ENCODE data around the gene C9.

Gene C9

GRCh38 chr5:39409033-39409432 is 44.7 kb upstream of the C9 start:
- POLR2A ChIA-PET: interaction anchor here (0.7 kb wide), 1 partner anchor 16 kb away, joined by 3 read pairs; no protein-coding TSS in a partner anchor
- CTCF ChIA-PET: no interaction called here
- Histone ChIP-seq H3K36me3 (ENCODE audit: control insufficient read depth in 2 of 2, insufficient read depth in 1 of 2, low read length in 2 of 2) (no peaks in the 10 kb centered on the region), H3K27ac (ENCODE audit: extremely low read depth, low read depth, low read length) (no peak overlapping the region), H3K4me1 (ENCODE audit: control insufficient read depth, insufficient read depth, low read length) (0 out of 2 replicates have a peak, but pooled peaks cover 3% of the 10 kb centered on the region), H3K4me3 (ENCODE audit: low read depth, low read length) (no peak overlapping the region), H3K9me3 (ENCODE audit: control insufficient read depth, insufficient read depth, low read depth, low read length) (no peaks in the 10 kb centered on the region)
- TF ChIP-seq MEIS1 (CRISPR knock-in tag; IDR thresholded peaks at IDR 0.05; ENCODE audit: borderline replicate concordance) (no peak), KLF8 (tag by site-specific recombination; IDR thresholded peaks at IDR 0.05) (no peak), ZNF211 (tag by site-specific recombination; IDR thresholded peaks at IDR 0.05; ENCODE audit: low read depth) (no peak), ZNF629 (tag by site-specific recombination; IDR thresholded peaks at IDR 0.05) (no peak), ZSCAN4 (tag by site-specific recombination; IDR thresholded peaks at IDR 0.05) (no peak), ZBTB21 (tag by site-specific recombination; IDR thresholded peaks at IDR 0.05) (no peak), ZNF157 (tag by site-specific recombination; IDR thresholded peaks at IDR 0.05) (no peak)
- TF ChIP-seq, protein P1, sequence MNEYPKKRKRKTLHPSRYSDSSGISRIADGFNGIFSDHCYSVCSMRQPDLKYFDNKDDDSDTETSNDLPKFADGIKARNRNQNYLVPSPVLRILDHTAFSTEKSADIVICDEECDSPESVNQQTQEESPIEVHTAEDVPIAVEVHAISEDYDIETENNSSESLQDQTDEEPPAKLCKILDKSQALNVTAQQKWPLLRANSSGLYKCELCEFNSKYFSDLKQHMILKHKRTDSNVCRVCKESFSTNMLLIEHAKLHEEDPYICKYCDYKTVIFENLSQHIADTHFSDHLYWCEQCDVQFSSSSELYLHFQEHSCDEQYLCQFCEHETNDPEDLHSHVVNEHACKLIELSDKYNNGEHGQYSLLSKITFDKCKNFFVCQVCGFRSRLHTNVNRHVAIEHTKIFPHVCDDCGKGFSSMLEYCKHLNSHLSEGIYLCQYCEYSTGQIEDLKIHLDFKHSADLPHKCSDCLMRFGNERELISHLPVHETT (tag by site-specific recombination; IDR thresholded peaks at IDR 0.05): no peak

DNA sequence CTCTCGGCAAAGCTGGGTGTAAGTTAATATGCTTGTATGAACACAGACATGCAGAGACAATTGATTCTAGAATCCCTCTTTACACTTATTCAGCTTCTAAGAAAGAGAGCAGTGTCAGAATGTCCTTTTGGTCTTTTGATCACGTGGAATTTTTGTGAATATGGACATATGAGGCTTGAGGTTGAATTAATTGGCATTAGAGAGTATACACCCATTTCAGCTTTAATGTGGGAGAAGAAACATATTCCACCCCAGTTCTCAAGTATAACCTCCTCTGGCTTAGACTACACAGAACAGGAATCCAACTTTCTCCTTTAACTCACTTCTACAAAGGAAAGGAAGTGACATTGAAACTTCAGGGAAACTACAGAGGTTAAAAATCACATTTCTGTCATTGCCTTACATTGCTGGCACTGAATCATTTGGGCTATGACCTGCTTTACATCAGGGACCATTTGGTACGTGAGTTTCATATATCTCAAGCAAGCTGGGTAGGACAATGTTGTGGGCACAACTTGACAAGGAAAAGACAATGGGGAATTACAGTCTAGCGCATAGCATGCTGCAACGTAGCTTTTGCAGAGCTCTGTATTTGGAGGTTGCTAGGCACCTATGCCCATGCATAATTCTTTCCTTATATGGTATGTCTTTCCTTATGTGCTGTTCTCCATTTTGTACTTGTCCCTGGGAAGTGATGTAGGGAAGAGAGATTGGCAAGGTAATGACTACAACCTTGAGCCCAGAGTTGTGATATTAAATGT is 41.0 kb upstream of the C9 start:
- H3K36me3 ChIP-seq (ENCODE audit: control insufficient read depth in 2 of 2, insufficient read depth in 1 of 2, low read length in 2 of 2): no peaks in the 10 kb centered on the region
- ChIA-PET CTCF (interaction anchor here (1.8 kb wide), 1 partner anchor 29 kb away, joined by 7 read pairs; no protein-coding TSS in a partner anchor), POLR2A (no interaction called here)
- H3K4me3 ChIP-seq (ENCODE audit: low read depth, low read length): no peak overlapping the region
- H3K27ac ChIP-seq (ENCODE audit: extremely low read depth, low read depth, low read length): no peak overlapping the region
- no peaks in the 10 kb centered on the region for H3K9me3 ChIP-seq (ENCODE audit: control insufficient read depth, insufficient read depth, low read depth, low read length)
- 0 out of 2 replicates have a peak, but pooled peaks cover 3% of the 10 kb centered on the region for H3K4me1 ChIP-seq (ENCODE audit: control insufficient read depth, insufficient read depth, low read length)
- no peak for TF ChIP-seq ZNF580 (tag by site-specific recombination; IDR thresholded peaks at IDR 0.05)
- TF ChIP-seq ZNF23 (tag by site-specific recombination; IDR thresholded peaks at IDR 0.05; ENCODE audit: borderline replicate concordance): no peak
- TF ChIP-seq, protein P2, sequence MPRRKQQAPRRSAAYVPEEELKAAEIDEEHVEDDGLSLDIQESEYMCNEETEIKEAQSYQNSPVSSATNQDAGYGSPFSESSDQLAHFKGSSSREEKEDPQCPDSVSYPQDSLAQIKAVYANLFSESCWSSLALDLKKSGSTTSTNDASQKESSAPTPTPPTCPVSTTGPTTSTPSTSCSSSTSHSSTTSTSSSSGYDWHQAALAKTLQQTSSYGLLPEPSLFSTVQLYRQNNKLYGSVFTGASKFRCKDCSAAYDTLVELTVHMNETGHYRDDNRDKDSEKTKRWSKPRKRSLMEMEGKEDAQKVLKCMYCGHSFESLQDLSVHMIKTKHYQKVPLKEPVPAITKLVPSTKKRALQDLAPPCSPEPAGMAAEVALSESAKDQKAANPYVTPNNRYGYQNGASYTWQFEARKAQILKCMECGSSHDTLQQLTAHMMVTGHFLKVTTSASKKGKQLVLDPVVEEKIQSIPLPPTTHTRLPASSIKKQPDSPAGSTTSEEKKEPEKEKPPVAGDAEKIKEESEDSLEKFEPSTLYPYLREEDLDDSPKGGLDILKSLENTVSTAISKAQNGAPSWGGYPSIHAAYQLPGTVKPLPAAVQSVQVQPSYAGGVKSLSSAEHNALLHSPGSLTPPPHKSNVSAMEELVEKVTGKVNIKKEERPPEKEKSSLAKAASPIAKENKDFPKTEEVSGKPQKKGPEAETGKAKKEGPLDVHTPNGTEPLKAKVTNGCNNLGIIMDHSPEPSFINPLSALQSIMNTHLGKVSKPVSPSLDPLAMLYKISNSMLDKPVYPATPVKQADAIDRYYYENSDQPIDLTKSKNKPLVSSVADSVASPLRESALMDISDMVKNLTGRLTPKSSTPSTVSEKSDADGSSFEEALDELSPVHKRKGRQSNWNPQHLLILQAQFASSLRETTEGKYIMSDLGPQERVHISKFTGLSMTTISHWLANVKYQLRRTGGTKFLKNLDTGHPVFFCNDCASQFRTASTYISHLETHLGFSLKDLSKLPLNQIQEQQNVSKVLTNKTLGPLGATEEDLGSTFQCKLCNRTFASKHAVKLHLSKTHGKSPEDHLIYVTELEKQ (tag by site-specific recombination; IDR thresholded peaks at IDR 0.05; ENCODE audit: borderline replicate concordance): no peak
- TF ChIP-seq ZNF133 (tag by site-specific recombination; IDR thresholded peaks at IDR 0.05): no peak
- TF ChIP-seq SALL2 (tag by site-specific recombination; IDR thresholded peaks at IDR 0.05; ENCODE audit: borderline replicate concordance): no peak
- TF ChIP-seq OSR2 (tag by site-specific recombination; IDR thresholded peaks at IDR 0.05): no peak
- no peak for TF ChIP-seq ZNF677 (tag by site-specific recombination; IDR thresholded peaks at IDR 0.05)
- TF ChIP-seq ZNF768 (tag by site-specific recombination; IDR thresholded peaks at IDR 0.05): no peak
- TF ChIP-seq ZNF610 (tag by site-specific recombination; IDR thresholded peaks at IDR 0.05; ENCODE audit: borderline replicate concordance): no peak
- no peak for TF ChIP-seq ZNF830 (tag by site-specific recombination; IDR thresholded peaks at IDR 0.05; ENCODE audit: low read depth)
- TF ChIP-seq ZNF10 (tag by site-specific recombination; IDR thresholded peaks at IDR 0.05): no peak
- no peak for TF ChIP-seq ZNF513 (tag by site-specific recombination; IDR thresholded peaks at IDR 0.05)
- no peak for TF ChIP-seq ZBTB10 (tag by site-specific recombination; IDR thresholded peaks at IDR 0.05)
- TF ChIP-seq ZNF132 (tag by site-specific recombination; IDR thresholded peaks at IDR 0.05; ENCODE audit: borderline replicate concordance): no peak

Measured in HEK293 (cell line).